Mesendoderm (in vitro differentiated cells): Measurements from ENCODE around the gene ARHGAP26.

Experiments used
- DNase-seq: peaks from one replicate; pipeline ENCODE4 v3.0.0; 2013
- H2AK5ac ChIP-seq: 2 replicates; pipeline ENCODE4 v1.6.1; 2013; ENCODE audit warnings: low read length, inconsistent platforms
- H2BK120ac ChIP-seq: 2 replicates; pipeline ENCODE4 v1.6.1; 2013; ENCODE audit warnings: low read depth, mild to moderate bottlenecking, low read length, moderate library complexity, mixed read lengths
- H2BK15ac ChIP-seq: replicated peaks from 2 replicates; pipeline ENCODE4 v1.6.1; 2013; ENCODE audit warnings: low read depth, mild to moderate bottlenecking, moderate library complexity
- H2BK5ac ChIP-seq: 2 replicates; pipeline ENCODE4 v1.6.1; 2013; ENCODE audit warnings: low read length, inconsistent platforms
- H3K18ac ChIP-seq: 2 replicates; pipeline ENCODE4 v1.6.1; 2013; ENCODE audit warnings: mild to moderate bottlenecking, low read length, mixed read lengths
- H3K23ac ChIP-seq: one replicate; pipeline ENCODE4 v1.6.1; 2013; ENCODE audit warnings: low read length
- H3K27ac ChIP-seq: 2 replicates; pipeline ENCODE4 v1.5.1; 2013; ENCODE audit warnings: low read depth, mild to moderate bottlenecking, inconsistent platforms, low read length, moderate library complexity
- H3K27me3 ChIP-seq: 2 replicates; pipeline ENCODE4 v1.6.1; 2013; ENCODE audit warnings: low read length, control low read depth, mild to moderate bottlenecking, inconsistent platforms; ENCODE audit not compliant: insufficient read depth, poor library complexity
- H3K36me3 ChIP-seq: 2 replicates; pipeline ENCODE4 v1.6.1; 2013; ENCODE audit warnings: low read length, inconsistent platforms; ENCODE audit not compliant: control insufficient read depth, insufficient read depth
- H3K4ac ChIP-seq: one replicate; pipeline ENCODE4 v1.6.1; 2013; ENCODE audit warnings: low read depth, mild to moderate bottlenecking, low read length, moderate library complexity
- H3K4me1 ChIP-seq: 2 replicates; pipeline ENCODE4 v1.6.1; 2013; ENCODE audit warnings: low read depth, low read length, inconsistent platforms; ENCODE audit not compliant: control insufficient read depth
- H3K4me2 ChIP-seq: 2 replicates; pipeline ENCODE4 v1.6.1; 2013; ENCODE audit warnings: low read length
- H3K4me3 ChIP-seq: 2 replicates; pipeline ENCODE4 v1.5.1; 2013; ENCODE audit warnings: mild to moderate bottlenecking, low read length
- H3K56ac ChIP-seq: one replicate; pipeline ENCODE4 v1.6.1; 2013; ENCODE audit warnings: low read length
- H3K79me1 ChIP-seq: 2 replicates; pipeline ENCODE4 v1.6.1; 2013; ENCODE audit warnings: low read length, inconsistent platforms
- H3K79me2 ChIP-seq: 2 replicates; pipeline ENCODE4 v1.6.1; 2013; ENCODE audit warnings: mild to moderate bottlenecking, low read length; ENCODE audit not compliant: control insufficient read depth, insufficient read depth
- H3K9ac ChIP-seq: 2 replicates; pipeline ENCODE4 v1.6.1; 2013; ENCODE audit warnings: low read length, inconsistent platforms
- H4K5ac ChIP-seq: one replicate; pipeline ENCODE4 v1.6.1; 2013; ENCODE audit warnings: low read length
- H4K8ac ChIP-seq: one replicate; pipeline ENCODE4 v1.6.1; 2013; ENCODE audit warnings: low read depth, mild to moderate bottlenecking, control low read depth, low read length, moderate library complexity
- WGBS: extraction: QIAGEN DNeasy Blood & Tissue Kit; methylation state at CpG from one replicate; pipeline ENCODE4 v1.1.7; 2013; ENCODE audit warnings: low lambda C conversion rate, missing lambda C conversion rate; ENCODE audit not compliant: insufficient coverage; ENCODE audit errors: extremely low coverage; 5-methylcytosine and 5-hydroxymethylcytosine counted together

Gene ARHGAP26

DNA sequence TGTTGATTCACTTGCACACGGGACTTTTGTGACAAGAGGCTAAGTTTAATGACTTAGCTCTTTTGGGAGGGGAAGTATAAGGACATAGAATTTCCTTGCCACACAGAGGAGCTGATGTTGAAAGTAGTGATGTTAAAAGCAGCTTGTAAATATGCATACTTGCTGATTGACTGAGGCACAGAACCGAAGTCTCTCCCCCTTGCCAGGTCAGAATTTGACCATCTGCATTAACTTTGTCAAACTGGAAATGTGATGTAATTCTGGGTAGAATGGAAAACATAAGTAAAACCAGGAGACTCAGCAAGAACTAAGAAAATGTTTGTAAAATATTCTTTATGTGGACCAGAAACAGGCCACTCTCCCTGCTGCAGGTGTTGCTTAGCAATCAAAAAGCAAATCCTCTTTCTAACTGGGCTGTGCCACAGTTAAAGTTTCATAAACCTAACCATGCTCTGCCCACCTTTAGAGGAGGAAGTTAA is 349.2 kb downstream of the ARHGAP26 start:
- Histone ChIP-seq H2BK15ac (no peak overlapping the region), H3K36me3 (no peaks in the 10 kb centered on the region), H2BK5ac (no peak overlapping the region), H3K79me2 (no peaks in the 10 kb centered on the region), H3K4me3 (no peak overlapping the region), H3K27ac (no peak overlapping the region), H3K23ac (no peak overlapping the region), H3K56ac (no peak overlapping the region), H2AK5ac (no peak overlapping the region), H3K9ac (no peak overlapping the region), H3K79me1 (no peaks in the 10 kb centered on the region), H3K18ac (no peak overlapping the region), H3K27me3 (no peaks in the 10 kb centered on the region), H3K4ac (no peak overlapping the region), H3K4me2 (no peak overlapping the region), H4K5ac (no peak overlapping the region), H2BK120ac (no peak overlapping the region), H3K4me1 (peaks cover 3% of the 10 kb centered on the region), H4K8ac (no peak overlapping the region)
- no peak for DNase-seq
- WGBS = no CpG with 5 or more reads among the region's 2 CpGs

DNA sequence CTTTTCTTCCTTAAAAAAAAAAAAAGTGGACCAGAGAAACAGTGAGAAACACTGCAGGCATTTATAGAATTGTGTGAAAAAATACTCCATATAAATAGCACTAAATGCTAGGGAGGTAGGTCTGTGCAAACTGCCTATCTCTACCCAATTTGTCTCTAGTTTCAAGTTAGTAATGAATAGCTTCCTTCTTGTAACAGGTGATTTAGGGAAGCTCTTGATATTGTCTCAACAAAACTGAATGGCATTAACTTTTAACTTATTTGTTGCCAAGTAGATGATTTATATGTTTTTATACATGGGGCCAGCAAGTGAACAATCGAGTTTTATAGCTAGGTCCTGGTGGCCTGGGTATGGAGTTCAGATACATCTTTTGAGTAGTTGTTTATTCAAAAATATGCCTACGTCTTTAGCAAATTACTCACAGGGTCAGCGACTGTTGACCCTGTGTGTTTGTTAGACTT is 349.7 kb downstream of the ARHGAP26 start:
- H3K4me3 ChIP-seq = no peak overlapping the region
- H3K36me3 ChIP-seq = no peaks in the 10 kb centered on the region
- H4K8ac ChIP-seq = no peak overlapping the region
- H2BK120ac ChIP-seq = no peak overlapping the region
- peaks cover 6% of the 10 kb centered on the region for H3K4me1 ChIP-seq
- no peak overlapping the region for H3K4me2 ChIP-seq
- no peak overlapping the region for H2AK5ac ChIP-seq
- no peaks in the 10 kb centered on the region for H3K79me2 ChIP-seq
- no peak overlapping the region for H2BK5ac ChIP-seq
- H3K18ac ChIP-seq = no peak overlapping the region
- H3K27me3 ChIP-seq = no peaks in the 10 kb centered on the region
- no peak overlapping the region for H3K4ac ChIP-seq
- H2BK15ac ChIP-seq = no peak overlapping the region
- no peak for DNase-seq
- no peak overlapping the region for H3K23ac ChIP-seq
- WGBS = no CpG with 5 or more reads among the region's 3 CpGs
- no peak overlapping the region for H4K5ac ChIP-seq
- no peaks in the 10 kb centered on the region for H3K79me1 ChIP-seq
- no peak overlapping the region for H3K27ac ChIP-seq
- no peak overlapping the region for H3K56ac ChIP-seq
- no peak overlapping the region for H3K9ac ChIP-seq

DNA sequence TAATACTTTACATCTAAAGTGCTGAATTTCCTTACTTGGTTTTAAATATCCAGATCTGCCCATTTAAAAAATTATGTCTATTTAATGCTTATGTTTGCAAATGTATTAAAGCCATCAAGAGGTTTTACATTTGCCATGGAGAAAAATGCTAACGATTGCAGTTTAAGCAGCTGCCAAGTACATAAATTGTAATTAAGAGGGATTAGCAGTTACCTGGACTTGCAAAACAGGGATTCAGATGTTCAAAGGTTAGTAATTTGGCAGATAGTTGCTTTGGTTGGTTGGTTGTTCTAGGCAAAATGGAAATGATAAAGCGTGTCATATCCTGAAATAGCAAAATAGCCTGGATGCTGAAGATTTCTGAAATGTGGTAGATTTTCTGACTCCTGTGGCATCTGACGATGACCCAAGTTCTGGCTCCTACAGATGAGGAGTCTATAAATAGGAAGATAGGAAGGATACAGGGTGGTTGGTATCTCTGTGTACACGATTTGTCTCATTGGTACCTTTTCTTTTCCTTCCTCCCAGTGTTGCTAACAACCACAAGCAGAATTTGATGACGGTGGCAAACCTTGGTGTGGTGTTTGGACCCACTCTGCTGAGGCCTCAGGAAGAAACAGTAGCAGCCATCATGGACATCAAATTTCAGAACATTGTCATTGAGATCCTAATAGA is 350.4 kb downstream of the ARHGAP26 start:
- WGBS = no CpG with 5 or more reads among the region's 5 CpGs
- H3K4me2 ChIP-seq = no peak overlapping the region

DNA sequence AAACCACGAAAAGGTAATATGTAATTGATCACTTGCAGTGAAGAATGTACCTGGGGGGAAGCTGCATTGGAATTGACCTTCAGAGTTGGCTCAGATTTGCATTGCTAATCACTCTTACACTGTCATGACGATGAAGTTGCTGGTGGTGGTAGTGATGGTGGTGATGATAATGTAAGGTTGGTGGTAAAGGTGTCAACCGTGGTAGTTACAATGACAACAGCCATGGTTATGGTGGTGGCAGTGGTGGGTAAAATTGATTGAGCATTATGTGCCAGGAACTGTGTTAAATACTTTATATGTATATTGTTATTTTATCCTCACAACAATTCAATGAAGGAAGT is 350.9 kb downstream of the ARHGAP26 start:
- H4K8ac ChIP-seq = no peak overlapping the region
- no peak overlapping the region for H3K18ac ChIP-seq
- H2AK5ac ChIP-seq = no peak overlapping the region
- H3K56ac ChIP-seq = no peak overlapping the region
- no peak overlapping the region for H3K27ac ChIP-seq
- H3K4me3 ChIP-seq = no peak overlapping the region
- H2BK5ac ChIP-seq = no peak overlapping the region
- no peak for DNase-seq
- H3K79me2 ChIP-seq = no peaks in the 10 kb centered on the region
- H3K4ac ChIP-seq = no peak overlapping the region
- H3K27me3 ChIP-seq = no peaks in the 10 kb centered on the region
- H2BK15ac ChIP-seq = no peak overlapping the region
- H3K4me1 ChIP-seq = peaks cover 6% of the 10 kb centered on the region
- no peak overlapping the region for H2BK120ac ChIP-seq
- no peak overlapping the region for H4K5ac ChIP-seq
- no peak overlapping the region for H3K9ac ChIP-seq
- no peak overlapping the region for H3K23ac ChIP-seq
- no peak overlapping the region for H3K4me2 ChIP-seq
- H3K36me3 ChIP-seq = no peaks in the 10 kb centered on the region
- H3K79me1 ChIP-seq = no peaks in the 10 kb centered on the region
- WGBS = no CpG with 5 or more reads among the region's 3 CpGs

More for the DNA sequence above, 350.4 kb downstream of the ARHGAP26 start:
- no peak overlapping the region for H3K23ac ChIP-seq
- peaks cover 6% of the 10 kb centered on the region for H3K4me1 ChIP-seq
- H4K5ac ChIP-seq = no peak overlapping the region
- H3K18ac ChIP-seq = no peak overlapping the region
- no peaks in the 10 kb centered on the region for H3K79me1 ChIP-seq
- H3K4ac ChIP-seq = no peak overlapping the region
- H2AK5ac ChIP-seq = no peak overlapping the region
- no peak overlapping the region for H2BK15ac ChIP-seq
- H3K56ac ChIP-seq = no peak overlapping the region
- DNase-seq = no peak
- no peaks in the 10 kb centered on the region for H3K36me3 ChIP-seq
- H3K27ac ChIP-seq = no peak overlapping the region
- H3K9ac ChIP-seq = no peak overlapping the region
- H3K79me2 ChIP-seq = no peaks in the 10 kb centered on the region
- no peaks in the 10 kb centered on the region for H3K27me3 ChIP-seq
- no peak overlapping the region for H2BK5ac ChIP-seq
- H2BK120ac ChIP-seq = no peak overlapping the region
- no peak overlapping the region for H4K8ac ChIP-seq
- H3K4me3 ChIP-seq = no peak overlapping the region

GRCh38 chr5:143124593-143124992 is 354.4 kb downstream of the ARHGAP26 start:
- Histone ChIP-seq H3K36me3 (no peaks in the 10 kb centered on the region), H3K27me3 (no peaks in the 10 kb centered on the region), H3K79me1 (no peaks in the 10 kb centered on the region), H2BK5ac (no peak overlapping the region), H2BK120ac (no peak overlapping the region), H3K18ac (no peak overlapping the region), H3K4me2 (no peak overlapping the region), H2BK15ac (no peak overlapping the region), H3K23ac (no peak overlapping the region), H2AK5ac (no peak overlapping the region), H3K9ac (no peak overlapping the region), H3K56ac (no peak overlapping the region), H3K4ac (no peak overlapping the region), H4K5ac (no peak overlapping the region), H3K4me3 (no peak overlapping the region), H3K27ac (no peak overlapping the region), H3K79me2 (no peaks in the 10 kb centered on the region), H3K4me1 (peaks cover 6% of the 10 kb centered on the region), H4K8ac (no peak overlapping the region)
- no CpG with 5 or more reads among the region's 3 CpGs for WGBS
- peak; percentile 37 for DNase-seq
